GM19372 (cell line): ENCODE measurements around the gene ENPP3.
"Not testable (repeated sequence)": the region's sequence is repeated elsewhere in the genome, so short reads cannot be mapped to it uniquely, and the experiment has no call there.

Experiments used
- ATAC-seq: cut with Tn5 transposase; IDR thresholded peaks from one replicate; pipeline ENCODE4 v1.9.1; 2021; ENCODE audit warnings: mild to moderate bottlenecking, low read depth, moderate library complexity; ENCODE audit not compliant: unreplicated experiment

The ENPP3 gene

GRCh38 chr6:131730264-131730663 is 93.2 kb downstream of the ENPP3 start:
- ATAC-seq: no peak

GRCh38 chr6:131731224-131731623 is 94.1 kb downstream of the ENPP3 start:
- ATAC-seq: no peak

GRCh38 chr6:131733376-131734016 is 96.4 kb downstream of the ENPP3 start:
- no peak for ATAC-seq

DNA sequence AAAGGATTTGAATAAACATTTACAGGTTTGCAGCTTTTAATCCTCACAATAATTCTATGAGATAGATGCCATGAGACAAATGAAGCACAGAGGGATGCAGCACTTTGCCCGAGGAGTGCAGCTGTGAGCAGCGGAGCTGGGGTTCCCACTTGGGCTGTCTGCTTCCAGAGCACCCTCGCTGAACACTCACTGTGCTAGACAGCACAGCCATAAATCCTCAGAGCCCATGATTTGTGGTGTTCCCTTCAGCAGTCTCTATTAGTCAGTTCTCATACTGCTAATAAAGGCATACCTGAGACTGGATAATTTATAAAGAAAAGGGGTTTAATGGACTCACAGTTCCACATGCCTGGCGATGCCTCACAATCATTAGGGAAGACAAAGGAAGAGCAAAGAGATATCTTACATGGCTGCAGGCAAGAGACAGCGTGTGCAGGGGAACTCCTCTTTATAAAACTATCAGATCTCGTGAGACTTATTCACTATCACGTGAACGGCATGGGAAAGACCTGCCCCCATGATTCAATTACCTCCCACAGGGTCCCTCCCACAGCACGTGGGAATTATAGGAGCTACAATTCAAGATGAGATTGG is 99.0 kb downstream of the ENPP3 start:
- no peak for ATAC-seq

- no peak for ATAC-seq
These were observed 99.7 kb downstream of the ENPP3 start for GRCh38 chr6:131736811-131737210.

DNA sequence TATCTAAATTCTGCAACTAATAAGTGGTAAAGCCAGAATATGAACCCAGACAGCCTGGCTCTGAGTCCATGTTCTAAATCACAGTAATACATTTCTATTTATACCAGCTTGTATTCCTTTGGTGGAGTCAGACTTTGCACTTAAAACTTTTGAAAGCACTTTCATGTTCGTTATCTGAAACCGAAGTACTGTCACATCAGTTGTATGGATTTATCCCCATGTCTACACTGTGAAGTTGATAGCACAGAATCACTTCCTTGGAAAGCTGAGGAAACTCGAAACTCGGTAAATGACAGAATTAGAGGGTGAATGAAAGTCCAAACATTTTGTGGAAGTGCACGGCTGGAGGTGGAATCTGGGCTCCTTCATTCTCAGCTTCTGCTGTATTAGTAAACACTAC is 102.0 kb downstream of the ENPP3 start:
- ATAC-seq: no peak

DNA sequence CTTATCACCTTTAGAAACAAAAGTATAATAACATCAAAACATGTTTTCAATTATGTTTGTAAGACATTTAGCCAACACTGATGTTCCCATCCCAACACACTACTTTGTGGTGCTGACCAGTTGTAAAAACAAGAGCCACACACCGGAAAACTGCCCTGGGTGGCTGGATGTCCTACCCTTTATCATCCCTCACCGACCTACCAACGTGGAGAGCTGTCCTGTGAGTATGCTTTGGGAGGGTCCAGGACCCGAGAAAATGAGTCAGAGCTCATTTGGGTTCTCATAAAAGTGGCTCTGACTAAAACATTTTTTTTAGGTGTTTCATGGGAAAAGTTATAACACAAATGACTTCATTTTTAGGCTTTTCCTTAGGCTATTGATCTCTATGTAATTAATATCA is 103.1 kb downstream of the ENPP3 start:
- no peak for ATAC-seq

- no peak for ATAC-seq
These were observed 104.7 kb downstream of the ENPP3 start for GRCh38 chr6:131741688-131742393.

DNA sequence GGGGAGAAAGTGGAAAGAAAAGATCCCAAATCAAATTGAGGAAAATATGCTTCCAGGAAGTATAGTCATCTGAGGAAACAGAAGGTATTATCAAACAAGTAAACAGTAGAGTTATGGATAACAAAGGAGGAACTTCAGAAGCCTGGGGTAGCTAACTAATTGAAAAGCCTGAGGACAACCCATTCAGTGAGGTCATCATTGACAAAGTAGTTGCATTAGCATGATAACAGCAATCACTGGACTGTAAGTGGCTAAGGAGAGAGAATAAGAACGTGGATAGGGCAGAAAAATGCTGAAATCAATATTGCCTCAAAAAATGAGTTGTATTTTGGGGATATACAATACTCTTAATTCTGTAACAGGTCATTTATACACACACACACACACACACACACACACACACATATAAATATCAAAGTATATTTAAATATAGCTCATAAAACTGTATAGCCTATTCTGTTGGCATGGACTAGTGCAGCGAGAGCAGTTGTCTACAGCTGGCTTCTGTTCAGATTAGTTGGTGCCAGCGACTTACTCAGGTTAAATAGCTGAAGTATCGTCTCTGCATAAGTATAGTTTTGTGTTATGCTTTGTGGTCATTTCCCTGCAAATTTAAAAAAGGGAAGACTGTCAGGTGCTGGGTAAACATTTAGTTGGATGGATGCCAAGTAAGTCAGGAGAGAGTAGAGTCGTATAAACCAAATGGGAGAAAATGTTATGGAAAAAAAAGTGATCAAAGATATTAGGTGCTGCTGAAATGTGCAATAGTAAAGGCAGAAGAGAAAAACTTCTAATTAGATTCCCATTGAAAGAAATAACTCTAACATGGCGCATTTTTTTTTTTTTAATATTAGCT is 107.6 kb downstream of the ENPP3 start:
- ATAC-seq: no peak

- no peak for ATAC-seq
These were observed 108.4 kb downstream of the ENPP3 start for GRCh38 chr6:131745476-131745875.

GRCh38 chr6:131747821-131748353 is 110.8 kb downstream of the ENPP3 start:
- ATAC-seq: no peak

DNA sequence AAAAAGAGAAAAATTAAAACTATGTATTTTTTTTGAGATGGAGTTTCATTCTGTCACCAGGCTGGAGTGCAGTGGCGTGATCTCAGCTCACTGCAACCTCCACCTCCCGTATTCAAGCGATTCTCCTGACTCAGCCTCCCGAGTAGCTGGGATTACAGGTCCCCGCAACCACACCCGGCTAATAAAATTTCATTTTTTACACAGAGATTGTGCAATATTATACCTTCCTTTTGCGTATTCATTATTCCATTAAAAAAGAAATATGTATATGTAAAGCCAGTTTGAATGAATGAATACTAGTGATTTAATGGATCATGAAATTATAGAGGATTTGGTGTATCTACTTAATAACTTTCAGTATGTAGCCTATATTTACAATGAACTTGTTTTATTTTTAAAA is 111.9 kb downstream of the ENPP3 start:
- ATAC-seq: no peak

DNA sequence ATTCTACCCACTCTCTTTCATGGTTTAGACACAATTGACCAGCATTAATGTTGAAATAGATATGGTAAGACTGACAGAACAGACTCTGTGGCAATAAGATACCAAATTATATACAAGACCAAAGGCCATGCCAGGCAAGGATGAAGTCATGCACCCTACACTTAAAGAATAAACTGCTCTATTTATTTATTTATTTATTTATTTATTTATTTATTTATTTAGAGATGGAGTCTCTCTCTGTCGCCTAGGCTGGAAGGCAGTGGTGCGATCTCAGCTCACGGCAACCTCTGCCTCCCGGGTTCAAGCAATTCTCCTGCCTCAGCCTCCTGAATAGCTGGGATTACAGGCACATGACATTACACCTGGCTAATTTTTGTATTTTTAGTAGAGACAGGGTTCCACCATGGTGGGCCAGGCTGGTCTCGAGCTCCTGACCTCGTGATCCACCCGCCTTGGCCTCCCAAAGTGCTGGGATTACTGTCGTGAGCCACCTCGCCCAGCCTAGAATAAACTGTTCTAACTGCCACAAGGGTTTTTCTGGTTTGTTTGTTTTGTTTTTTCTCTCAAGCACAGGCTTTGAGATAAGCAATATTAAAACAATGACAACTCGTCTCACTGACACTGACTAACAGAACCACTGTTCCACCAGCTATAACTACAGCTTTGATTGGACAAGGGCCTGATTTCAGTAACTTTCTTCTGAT is 114.1 kb downstream of the ENPP3 start:
- not testable (repeated sequence) for ATAC-seq

- no peak for ATAC-seq
These were observed 117.0 kb downstream of the ENPP3 start for GRCh38 chr6:131754088-131754487.

GRCh38 chr6:131754715-131755567 is 117.8 kb downstream of the ENPP3 start:
- ATAC-seq: no peak

- no peak for ATAC-seq
These were observed 118.5 kb downstream of the ENPP3 start for GRCh38 chr6:131755597-131755996.

DNA sequence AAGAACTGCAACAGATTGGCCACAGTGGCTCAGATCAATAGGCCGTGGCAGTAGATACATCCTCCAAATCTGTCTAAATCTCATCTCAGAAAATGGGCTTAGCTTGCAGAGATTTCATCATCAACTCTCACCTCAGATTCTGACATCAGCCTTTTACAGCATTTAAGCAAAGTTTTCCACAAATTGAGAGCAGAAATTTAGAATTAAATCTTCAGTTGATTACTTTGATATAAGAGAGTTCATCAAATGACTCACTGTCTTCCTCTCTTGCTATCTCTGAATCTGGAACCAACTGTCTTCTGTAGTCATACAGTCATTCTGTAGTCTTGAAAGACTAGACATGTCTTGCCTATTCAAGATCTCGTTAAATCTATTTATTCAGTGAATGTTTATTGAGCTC is 118.9 kb downstream of the ENPP3 start:
- no peak for ATAC-seq

- ATAC-seq: no peak
These were observed 121.8 kb downstream of the ENPP3 start for GRCh38 chr6:131758920-131759319.

DNA sequence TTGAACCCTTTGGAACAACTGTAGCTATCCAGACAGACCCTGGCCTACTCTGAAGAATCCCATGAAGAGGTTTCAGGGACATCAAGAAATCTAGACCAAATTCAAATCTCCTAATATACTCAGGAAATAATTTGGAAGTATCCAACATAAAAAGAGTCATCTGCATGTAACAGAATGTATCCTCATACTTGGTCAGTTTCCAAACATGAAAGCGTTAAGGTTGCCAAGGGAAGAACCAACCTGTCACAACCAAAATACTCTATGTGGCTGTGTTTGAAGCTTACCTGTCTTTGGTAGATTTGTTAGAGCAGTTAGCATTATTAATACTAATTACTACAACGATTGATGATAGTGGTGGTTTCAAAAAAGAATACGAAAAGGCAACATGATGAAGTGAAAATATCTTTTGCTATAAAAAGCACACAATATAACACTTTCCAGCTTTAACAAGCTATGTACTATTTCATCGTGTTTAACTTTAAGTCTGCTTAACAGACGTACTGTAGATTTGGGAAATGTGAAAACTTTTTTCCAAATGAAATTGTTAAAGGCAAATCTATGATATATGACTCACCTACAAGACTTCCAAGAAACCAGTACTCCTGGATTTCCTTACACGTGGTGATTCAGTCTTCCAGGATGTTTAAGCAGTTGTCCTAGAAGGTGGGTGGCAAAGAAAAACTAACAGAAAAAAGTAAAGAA is 124.1 kb downstream of the ENPP3 start:
- no peak for ATAC-seq
